ENCODE data around the gene BCL11B. TPM values are rescaled to one million over a fixed set of nuclear protein-coding genes. Genes with fewer than 3 reads are reported as not detected.

BCL11B gene
- total and polyA plus RNA-seq, 4 experiments from 2014 or later, result 2.6 to 165 (median 87.3) TPM

GRCh38 chr14:99304208-99304607, 32.2 kb upstream of the BCL11B start:
- Mint-ChIP-seq H3K36me3 (peaks cover 6 to 11% of the 10 kb centered on the region in 2 donors), H3K27me3 (peaks cover 0 to 5% of the 10 kb centered on the region in 2 donors), H3K4me1 (no peaks in the 10 kb centered on the region), H3K27ac (no peak overlapping the region), H3K9me3 (peaks cover 0 to 33% (median 24%) of the 10 kb centered on the region in 8 donors), H3K4me3 (no peak overlapping the region)
- H3K4me1 ChIP-seq (ENCODE audit: insufficient read depth, low read length), result no peaks in the 10 kb centered on the region
- DNase-seq, result no peak
- no peak overlapping the region for H3K4me3 ChIP-seq (ENCODE audit: low read length in 2 of 2)
- no peaks in the 10 kb centered on the region for H3K27me3 ChIP-seq (ENCODE audit: insufficient read depth, low read length)
- POLR2A ChIA-PET (ENCODE audit: partially characterized antibody), result no interaction called here
- H3K36me3 ChIP-seq (ENCODE audit: insufficient read depth, low read length), result no peaks in the 10 kb centered on the region
- CTCF ChIA-PET (ENCODE audit: partially characterized antibody), result no interaction called here
- no peaks in the 10 kb centered on the region for H3K9me3 ChIP-seq (ENCODE audit: control insufficient read depth in 1 of 2, low read length in 2 of 2)
- intact Hi-C loops (cut with micrococcal nuclease), result no loop called here
- H3K27ac ChIP-seq (ENCODE audit: low read depth, low read length), result no peak overlapping the region

GRCh38 chr14:99300190-99300589, 28.2 kb upstream of the BCL11B start:
- no peak for DNase-seq
- Mint-ChIP-seq H3K27ac (no peak overlapping the region), H3K27me3 (peaks cover 6 to 10% of the 10 kb centered on the region in 2 donors), H3K9me3 (peaks cover 0 to 59% (median 49%) of the 10 kb centered on the region in 8 donors), H3K4me3 (no peak overlapping the region), H3K4me1 (no peaks in the 10 kb centered on the region), H3K36me3 (peaks cover 14 to 18% of the 10 kb centered on the region in 2 donors)
- ChIA-PET CTCF (ENCODE audit: partially characterized antibody) (no interaction called here), POLR2A (ENCODE audit: partially characterized antibody) (no interaction called here)
- Histone ChIP-seq H3K4me1 (ENCODE audit: insufficient read depth, low read length) (no peaks in the 10 kb centered on the region), H3K27me3 (ENCODE audit: insufficient read depth, low read length) (no peaks in the 10 kb centered on the region), H3K27ac (ENCODE audit: low read depth, low read length) (no peak overlapping the region), H3K9me3 (ENCODE audit: control insufficient read depth in 1 of 2, low read length in 2 of 2) (no peaks in the 10 kb centered on the region), H3K4me3 (ENCODE audit: low read length in 2 of 2) (no peak overlapping the region), H3K36me3 (ENCODE audit: insufficient read depth, low read length) (no peaks in the 10 kb centered on the region)
- intact Hi-C loops (cut with micrococcal nuclease), result no loop called here

DNA sequence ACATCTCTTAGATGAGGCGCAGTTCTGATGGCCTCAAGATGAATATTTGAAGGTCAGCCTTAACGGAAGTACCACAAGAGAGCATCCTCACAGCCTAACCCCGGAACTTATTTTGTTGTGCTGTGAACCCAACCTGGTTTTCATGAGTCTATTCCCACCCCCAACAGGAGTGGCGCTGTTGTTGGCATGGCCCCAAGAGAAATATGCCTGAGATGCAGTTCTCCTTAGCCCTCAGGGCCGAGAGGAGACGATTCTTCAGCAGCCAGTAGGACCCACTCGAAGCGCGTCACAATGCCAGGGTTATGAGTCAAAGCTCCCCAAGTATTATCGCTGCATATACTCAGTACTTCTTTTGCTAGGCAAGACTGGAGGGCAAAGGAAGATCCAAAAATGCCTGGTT, 24.5 kb upstream of the BCL11B start:
- CTCF ChIA-PET (ENCODE audit: partially characterized antibody), result no interaction called here
- Histone ChIP-seq H3K27me3 (ENCODE audit: insufficient read depth, low read length) (no peaks in the 10 kb centered on the region), H3K36me3 (ENCODE audit: insufficient read depth, low read length) (no peaks in the 10 kb centered on the region), H3K27ac (ENCODE audit: low read depth, low read length) (no peak overlapping the region), H3K4me1 (ENCODE audit: insufficient read depth, low read length) (no peaks in the 10 kb centered on the region), H3K9me3 (ENCODE audit: control insufficient read depth in 1 of 2, low read length in 2 of 2) (no peaks in the 10 kb centered on the region), H3K4me3 (ENCODE audit: low read length in 2 of 2) (no peak overlapping the region)
- Mint-ChIP-seq H3K36me3 (peaks cover 14 to 20% of the 10 kb centered on the region in 2 donors), H3K4me1 (no peaks in the 10 kb centered on the region), H3K27ac (no peak overlapping the region), H3K27me3 (peaks cover 10 to 12% of the 10 kb centered on the region in 2 donors), H3K4me3 (no peak overlapping the region), H3K9me3 (peaks cover 0 to 50% (median 44%) of the 10 kb centered on the region in 8 donors)
- POLR2A ChIA-PET (ENCODE audit: partially characterized antibody), result no interaction called here
- DNase-seq, result no peak
- intact Hi-C loops (cut with micrococcal nuclease), result no loop called here

DNA sequence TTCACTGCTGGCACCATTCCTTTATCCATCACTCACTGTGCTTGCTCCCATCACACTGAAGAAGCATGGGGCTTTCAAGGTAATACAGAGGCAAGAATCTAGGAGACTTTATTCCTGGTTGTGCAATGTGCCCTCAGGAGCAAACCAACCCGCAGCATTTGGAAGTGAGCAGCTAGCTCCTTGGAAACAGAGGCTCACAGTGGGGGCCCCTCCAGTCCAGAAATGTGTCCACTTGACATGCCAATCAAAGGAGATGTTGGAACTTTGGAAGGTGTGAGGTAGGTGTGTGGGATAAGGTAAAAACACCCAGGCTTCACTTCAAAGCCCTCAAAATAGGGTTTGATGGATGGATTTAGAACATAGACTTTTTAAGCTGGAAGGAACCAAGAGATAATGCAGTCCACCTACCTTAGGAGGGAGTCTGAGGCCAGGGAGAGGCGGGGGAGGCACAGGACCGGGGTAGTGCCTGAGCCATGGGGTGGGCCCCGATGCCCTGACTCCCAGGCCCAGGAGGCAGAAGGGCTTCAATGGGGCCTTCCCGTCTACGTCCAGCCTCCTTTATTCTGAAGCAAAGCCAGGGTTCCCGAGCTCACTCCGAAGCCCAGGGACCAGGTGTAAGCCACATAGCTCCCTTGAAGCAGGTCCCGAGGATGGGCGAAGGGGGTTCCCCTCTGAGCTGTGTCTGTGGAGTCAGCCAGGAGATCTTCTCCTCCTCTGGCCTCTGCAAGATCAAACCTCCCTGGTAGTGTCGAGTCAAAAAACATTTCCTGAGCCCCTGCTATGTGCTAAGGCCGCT, 17.6 kb upstream of the BCL11B start:
- no peak overlapping the region for H3K4me3 ChIP-seq (ENCODE audit: low read length in 2 of 2)
- Mint-ChIP-seq H3K4me3 (peak overlapping the region in 1 of 8 donors; percentile 5), H3K27ac (no peak overlapping the region), H3K9me3 (peaks cover 0 to 2% (median 0%) of the 10 kb centered on the region in 8 donors), H3K36me3 (no peaks in the 10 kb centered on the region), H3K27me3 (peaks cover 0 to 3% of the 10 kb centered on the region in 2 donors), H3K4me1 (peaks cover 2 to 22% (median 15%) of the 10 kb centered on the region in 4 donors)
- no peaks in the 10 kb centered on the region for H3K9me3 ChIP-seq (ENCODE audit: control insufficient read depth in 1 of 2, low read length in 2 of 2)
- CTCF ChIA-PET (ENCODE audit: partially characterized antibody), result interaction anchor here (1.6 kb wide), 1 partner anchor 12 kb away, joined by 3 read pairs; no protein-coding TSS in a partner anchor
- intact Hi-C loops (cut with micrococcal nuclease), result no loop called here
- no peak overlapping the region for H3K27ac ChIP-seq (ENCODE audit: low read depth, low read length)
- H3K4me1 ChIP-seq (ENCODE audit: insufficient read depth, low read length), result peaks cover 5% of the 10 kb centered on the region
- DNase-seq, result no peak
- no peaks in the 10 kb centered on the region for H3K27me3 ChIP-seq (ENCODE audit: insufficient read depth, low read length)
- no peaks in the 10 kb centered on the region for H3K36me3 ChIP-seq (ENCODE audit: insufficient read depth, low read length)
- POLR2A ChIA-PET (ENCODE audit: partially characterized antibody), result no interaction called here

- peaks cover 2 to 22% (median 15%) of the 10 kb centered on the region in 4 donors for H3K4me1 Mint-ChIP-seq
- H3K27ac Mint-ChIP-seq, result no peak overlapping the region
- Histone ChIP-seq H3K27me3 (ENCODE audit: insufficient read depth, low read length) (no peaks in the 10 kb centered on the region), H3K4me3 (ENCODE audit: low read length in 2 of 2) (no peak overlapping the region), H3K9me3 (ENCODE audit: control insufficient read depth in 1 of 2, low read length in 2 of 2) (no peaks in the 10 kb centered on the region), H3K4me1 (ENCODE audit: insufficient read depth, low read length) (peaks cover 5% of the 10 kb centered on the region), H3K36me3 (ENCODE audit: insufficient read depth, low read length) (no peaks in the 10 kb centered on the region), H3K27ac (ENCODE audit: low read depth, low read length) (no peak overlapping the region)
- intact Hi-C loops (cut with micrococcal nuclease), result no loop called here
- H3K36me3 Mint-ChIP-seq, result no peaks in the 10 kb centered on the region
- ChIA-PET POLR2A (ENCODE audit: partially characterized antibody) (no interaction called here), CTCF (ENCODE audit: partially characterized antibody) (no interaction called here)
- DNase-seq, result no peak
- H3K27me3 Mint-ChIP-seq, result peaks cover 0 to 3% of the 10 kb centered on the region in 2 donors
- H3K4me3 Mint-ChIP-seq, result no peak overlapping the region
- H3K9me3 Mint-ChIP-seq, result peaks cover 0 to 2% (median 0%) of the 10 kb centered on the region in 8 donors
Measured at GRCh38 chr14:99288948-99289347, 17.0 kb upstream of the BCL11B start.

DNA sequence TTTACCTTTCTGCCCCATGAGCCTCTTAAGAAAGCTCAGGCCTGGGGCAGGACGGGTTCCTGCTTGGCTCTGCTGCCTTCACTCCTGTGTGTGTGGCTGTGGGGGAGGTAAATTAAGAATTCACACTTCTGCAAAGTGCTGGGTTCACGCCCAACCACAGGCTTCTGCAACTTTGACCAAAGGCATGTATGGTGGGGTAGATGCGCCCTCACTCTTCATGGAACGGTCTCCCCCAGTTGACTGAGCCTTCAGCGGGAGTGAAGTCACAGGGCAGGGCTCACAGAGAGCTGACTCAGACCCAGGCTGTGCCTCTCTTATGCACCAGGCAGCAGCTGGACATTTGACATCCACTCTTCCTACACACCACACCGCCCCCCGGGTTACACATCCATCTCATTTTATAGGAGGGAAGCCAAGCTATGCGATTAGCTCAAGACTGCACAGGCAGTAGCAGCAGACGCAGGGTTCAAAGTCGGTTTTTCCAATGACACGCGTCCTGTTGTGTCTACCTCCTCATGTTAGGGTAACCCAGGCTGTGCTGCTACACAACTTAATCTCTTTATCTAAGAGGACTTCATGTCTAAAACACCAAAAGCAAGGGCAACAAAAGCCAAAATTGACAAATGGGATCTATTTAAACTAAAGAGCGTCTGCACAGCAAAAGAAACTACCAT, 15.4 kb upstream of the BCL11B start:
- peak overlapping the region; percentile 31 for H3K27ac ChIP-seq (ENCODE audit: low read depth, low read length)

DNA sequence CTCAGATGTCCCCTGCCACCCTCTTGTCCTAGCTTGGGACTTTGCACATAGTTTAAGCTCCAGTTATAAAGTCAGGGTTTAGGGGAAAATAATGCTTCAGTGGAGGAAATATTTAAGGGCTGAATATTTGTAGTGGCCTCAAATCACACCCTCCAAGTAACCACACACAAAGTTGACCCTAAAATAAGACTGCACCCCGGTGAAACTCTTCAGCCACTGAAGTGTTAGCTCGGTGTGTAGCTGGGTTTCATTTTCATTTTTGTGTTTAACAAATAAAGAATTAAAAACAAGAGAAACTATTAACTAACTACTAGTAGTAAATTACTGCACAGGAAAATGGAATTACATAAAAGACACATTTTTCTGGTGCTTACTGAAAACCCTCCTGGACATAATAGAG, 14.8 kb upstream of the BCL11B start:
- POLR2A ChIA-PET (ENCODE audit: partially characterized antibody), result interaction anchor here (1.3 to 2.1 kb wide), 4 partner anchors 12 to 302 kb away, joined by 3 to 7 read pairs (median 6); partner anchors contain the start of gene BCL11B
- Histone ChIP-seq H3K27ac (ENCODE audit: low read depth, low read length) (peak overlapping the region; percentile 31), H3K4me1 (ENCODE audit: insufficient read depth, low read length) (peaks cover 5% of the 10 kb centered on the region), H3K36me3 (ENCODE audit: insufficient read depth, low read length) (no peaks in the 10 kb centered on the region), H3K4me3 (ENCODE audit: low read length in 2 of 2) (no peak overlapping the region), H3K9me3 (ENCODE audit: control insufficient read depth in 1 of 2, low read length in 2 of 2) (no peaks in the 10 kb centered on the region), H3K27me3 (ENCODE audit: insufficient read depth, low read length) (no peaks in the 10 kb centered on the region)
- Mint-ChIP-seq H3K9me3 (peaks cover 0 to 2% (median 0%) of the 10 kb centered on the region in 8 donors), H3K36me3 (no peaks in the 10 kb centered on the region), H3K4me1 (peaks cover 2 to 22% (median 15%) of the 10 kb centered on the region in 4 donors), H3K4me3 (peak overlapping the region; percentile 51 to 84 (median 74)), H3K27ac (peak overlapping the region in 6 of 7 donors; percentile 30 to 87 (median 63)), H3K27me3 (peaks cover 0 to 2% of the 10 kb centered on the region in 2 donors)
- CTCF ChIA-PET (ENCODE audit: partially characterized antibody), result interaction anchor here (0.8 to 2.5 kb wide), 3 partner anchors 9 to 33 kb away, joined by 3 to 7 read pairs (median 3); no protein-coding TSS in a partner anchor
- intact Hi-C loops (cut with micrococcal nuclease), result no loop called here
- no peak for DNase-seq

More for the DNA sequence above, 15.4 kb upstream of the BCL11B start:
- Histone ChIP-seq H3K4me3 (ENCODE audit: low read length in 2 of 2) (no peak overlapping the region), H3K9me3 (ENCODE audit: control insufficient read depth in 1 of 2, low read length in 2 of 2) (no peaks in the 10 kb centered on the region), H3K27me3 (ENCODE audit: insufficient read depth, low read length) (no peaks in the 10 kb centered on the region), H3K4me1 (ENCODE audit: insufficient read depth, low read length) (peaks cover 5% of the 10 kb centered on the region), H3K36me3 (ENCODE audit: insufficient read depth, low read length) (no peaks in the 10 kb centered on the region)
- CTCF ChIA-PET (ENCODE audit: partially characterized antibody), result interaction anchor here (0.8 to 2.5 kb wide), 3 partner anchors 10 to 32 kb away, joined by 3 to 7 read pairs (median 3); no protein-coding TSS in a partner anchor
- peak in 1 of 5 donors; percentile 16 for DNase-seq
- Mint-ChIP-seq H3K4me1 (peaks cover 2 to 22% (median 15%) of the 10 kb centered on the region in 4 donors), H3K27me3 (peaks cover 0 to 2% of the 10 kb centered on the region in 2 donors), H3K4me3 (peak overlapping the region; percentile 51 to 84 (median 74)), H3K36me3 (no peaks in the 10 kb centered on the region), H3K9me3 (peaks cover 0 to 2% (median 0%) of the 10 kb centered on the region in 8 donors), H3K27ac (peak overlapping the region in 6 of 7 donors; percentile 60 to 87 (median 64))
- intact Hi-C loops (cut with micrococcal nuclease), result no loop called here
- POLR2A ChIA-PET (ENCODE audit: partially characterized antibody), result interaction anchor here (1.3 to 2.1 kb wide), 4 partner anchors 13 to 302 kb away, joined by 3 to 7 read pairs (median 6); partner anchors contain the start of gene BCL11B
